OCI-LY1 (cell line): Measurements from ENCODE around the gene NPSR1.

Experiments used
- CTCF ChIP-seq: fragments of 200-600 bp; sonication (generic), shearing (Covaris generic); IDR thresholded peaks from 2 replicates; pipeline ENCODE4 v1.5.1; 2017; ENCODE audit warnings: mild to moderate bottlenecking, antibody characterized with exemption, low read length, moderate library complexity, mixed read lengths
- EZH2 ChIP-seq: fragments of 200-600 bp; sonication (generic), shearing (Covaris generic); IDR thresholded peaks from 2 replicates; pipeline ENCODE4 v1.8.0; 2017; ENCODE audit warnings: borderline replicate concordance, mixed run types, mild to moderate bottlenecking, antibody characterized with exemption, low read length, moderate library complexity, mixed read lengths

DNA sequence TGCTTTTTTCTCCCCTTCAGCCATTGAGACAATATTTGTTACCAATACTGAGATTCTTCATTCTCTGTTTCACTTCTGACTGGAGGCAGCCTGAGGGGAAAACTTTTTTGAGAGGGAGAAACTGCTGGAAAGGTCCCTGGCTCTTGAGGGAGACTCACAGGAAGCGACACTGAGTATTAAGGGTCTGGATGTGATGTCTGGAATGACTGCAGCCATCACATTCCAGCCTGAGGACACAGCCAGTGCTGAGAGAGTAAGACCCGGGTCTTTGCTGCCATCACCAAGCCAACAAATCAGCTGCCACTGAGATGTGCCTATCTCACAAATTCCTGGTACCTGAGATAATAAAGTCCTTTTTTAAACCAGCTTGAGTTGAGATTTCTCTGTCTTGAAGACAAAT is 221.9 kb downstream of the NPSR1 start:
- no peak for TF ChIP-seq EZH2
- no peak for TF ChIP-seq CTCF
